H1 (cell line): ENCODE measurements around the gene TSSC4. TPM values are rescaled to one million over a fixed set of nuclear protein-coding genes. Genes with fewer than 3 reads are reported as not detected.

Source experiments
- CTCF ChIA-PET: fragments of 300-600 bp; sonication (Branson Sonifier 250); formaldehyde crosslinking; loops from one replicate; lab custom pipeline; 2021; ENCODE audit not compliant: partially characterized antibody; lab: Charles Lee
- POLR2A ChIA-PET: fragments of 300-600 bp; sonication (Branson Sonifier 250); formaldehyde crosslinking; loops from one replicate; lab custom pipeline; 2021; ENCODE audit warnings: inconsistent platforms; ENCODE audit not compliant: partially characterized antibody; lab: Charles Lee
- DNase-seq, 2 experiments: peaks; one replicate each; pipeline versions ENCODE4 v3.0.0 to v3.0.0-alpha.2; 2010 to 2022; ENCODE audit warnings: low spot score in 2 of 2, low read depth in 1 of 2, mixed read lengths in 1 of 2
- FAIRE-seq: peaks from 2 replicates; lab custom pipeline; 2011; peaks lifted over from hg19 to GRCh38; lab: Jason Lieb, UNC
- H2AFZ ChIP-seq: 2 replicates; pipeline ENCODE4 v1.8.1; 2012; ENCODE audit warnings: low read length, inconsistent platforms
- H2AK5ac ChIP-seq: 2 replicates; pipeline ENCODE4 v1.6.1; 2013; ENCODE audit warnings: low read depth, low read length
- H2BK120ac ChIP-seq: replicated peaks from 2 replicates; pipeline ENCODE3; 2013; ENCODE audit warnings: low read depth, low read length, inconsistent platforms
- H2BK12ac ChIP-seq: 2 replicates; pipeline ENCODE4 v1.6.1; 2013; ENCODE audit warnings: low read depth, low read length
- H2BK15ac ChIP-seq: 2 replicates; pipeline ENCODE4 v1.6.1; 2013; ENCODE audit warnings: low read length
- H2BK20ac ChIP-seq: 2 replicates; pipeline ENCODE4 v1.6.1; 2013; ENCODE audit warnings: low read length
- H2BK5ac ChIP-seq: 2 replicates; pipeline ENCODE4 v1.6.1; 2013; ENCODE audit warnings: low read depth, low read length
- H3K14ac ChIP-seq: 2 replicates; pipeline ENCODE4 v1.6.1; 2013; ENCODE audit warnings: inconsistent platforms; ENCODE audit not compliant: insufficient read length
- H3K18ac ChIP-seq: 2 replicates; pipeline ENCODE4 v1.6.1; 2013; ENCODE audit warnings: low read length; ENCODE audit errors: extremely low read depth
- H3K23ac ChIP-seq: 2 replicates; pipeline ENCODE4 v1.6.1; 2013; ENCODE audit warnings: inconsistent platforms; ENCODE audit not compliant: insufficient read length
- H3K23me2 ChIP-seq: 2 replicates; pipeline ENCODE4 v1.6.1; 2013; ENCODE audit warnings: low read depth, low read length
- H3K27ac ChIP-seq: 2 replicates; pipeline ENCODE4 v1.6.1; 2011; ENCODE audit warnings: low read depth, low read length, inconsistent platforms
- H3K27me3 ChIP-seq, 4 experiments: replicated peaks in 1 of 4; 1 replicate in 1 of 4; 2 replicates in 3 of 4; pipeline versions ENCODE4 v1.6.1 to v1.8.1; 2011 to 2013; ENCODE audit warnings: low read length in 3 of 4, mild to moderate bottlenecking in 3 of 4, inconsistent platforms in 2 of 4, mixed read lengths in 2 of 4, moderate library complexity in 1 of 4; ENCODE audit not compliant: control insufficient read depth in 3 of 4, insufficient read depth in 3 of 4; ENCODE audit errors: extremely low read depth in 1 of 4
- H3K36me3 ChIP-seq, 4 experiments: 2 replicates each; pipeline versions ENCODE4 v1.6.1 to v1.8.1; 2011 to 2013; ENCODE audit warnings: mild to moderate bottlenecking in 4 of 4, low read length in 3 of 4, moderate library complexity in 2 of 4, control low read depth in 1 of 4, inconsistent platforms in 1 of 4; ENCODE audit not compliant: insufficient read depth in 4 of 4, control insufficient read depth in 2 of 4
- H3K4ac ChIP-seq: replicated peaks from 2 replicates; pipeline ENCODE3; 2013; ENCODE audit warnings: low read length, low read depth, mixed read lengths, inconsistent platforms; ENCODE audit not compliant: insufficient read length
- H3K4me1 ChIP-seq, 4 experiments: replicated peaks in 1 of 4; 1 replicate in 1 of 4; 2 replicates in 3 of 4; pipeline versions ENCODE4 v1.6.1 to v1.8.1; 2011 to 2013; ENCODE audit warnings: low read length in 3 of 4, inconsistent platforms in 2 of 4, mixed read lengths in 1 of 4; ENCODE audit not compliant: insufficient read depth in 4 of 4, control insufficient read depth in 3 of 4
- H3K4me2 ChIP-seq, 2 experiments: 2 replicates each; pipeline versions ENCODE4 v1.6.1 to v1.8.1; 2011 to 2013; ENCODE audit warnings: low read depth in 2 of 2, low read length in 2 of 2, control low read depth in 1 of 2, inconsistent platforms in 1 of 2, mild to moderate bottlenecking in 1 of 2; ENCODE audit not compliant: insufficient read depth in 1 of 2
- H3K4me3 ChIP-seq, 4 experiments: fragments of 200-600, 300-600 bp in 1 of 4; sonication (generic), shearing (Covaris generic), sonication (Bioruptor Twin) in 1 of 4; 2 replicates each; pipeline versions ENCODE4 v1.5.1 to v1.8.1; 2011 to 2016; ENCODE audit warnings: low read length in 4 of 4, low read depth in 3 of 4, control low read depth in 2 of 4, inconsistent platforms in 2 of 4, mild to moderate bottlenecking in 2 of 4, mixed read lengths in 1 of 4, moderate library complexity in 1 of 4; ENCODE audit not compliant: insufficient read depth in 2 of 4; ENCODE audit errors: extremely low read depth in 1 of 4
- H3K56ac ChIP-seq: replicated peaks from 2 replicates; pipeline ENCODE3; 2013; ENCODE audit warnings: low read depth, mild to moderate bottlenecking, mixed read lengths, low read length, inconsistent platforms; ENCODE audit not compliant: insufficient read length
- H3K79me1 ChIP-seq: 2 replicates; pipeline ENCODE4 v1.6.1; 2013; ENCODE audit warnings: low read depth, low read length, control low read depth
- H3K79me2 ChIP-seq, 2 experiments: 2 replicates each; pipeline versions ENCODE4 v1.6.1 to v1.8.1; 2012 to 2013; ENCODE audit warnings: low read length in 2 of 2, mild to moderate bottlenecking in 2 of 2, inconsistent platforms in 1 of 2; ENCODE audit not compliant: insufficient read depth in 2 of 2, control insufficient read depth in 1 of 2
- H3K9ac ChIP-seq, 4 experiments: replicated peaks in 1 of 4; 1 replicate in 1 of 4; 2 replicates in 3 of 4; pipeline versions ENCODE4 v1.6.1 to v1.8.1; 2011 to 2013; ENCODE audit warnings: low read depth in 3 of 4, low read length in 3 of 4, control low read depth in 2 of 4, mild to moderate bottlenecking in 2 of 4, moderate library complexity in 2 of 4, inconsistent platforms in 1 of 4; ENCODE audit errors: extremely low read depth in 1 of 4
- H3K9me3 ChIP-seq, 2 experiments: 2 replicates each; pipeline versions ENCODE4 v1.6.1 to v1.8.1; 2012 to 2013; ENCODE audit warnings: mild to moderate bottlenecking in 2 of 2, moderate library complexity in 2 of 2, control low read depth in 1 of 2, inconsistent platforms in 1 of 2, low read depth in 1 of 2, low read length in 1 of 2, mixed read lengths in 1 of 2; ENCODE audit not compliant: insufficient read depth in 2 of 2
- H4K20me1 ChIP-seq, 2 experiments: replicated peaks in 1 of 2; 2 replicates each; pipeline versions ENCODE3 to v1.8.1; 2011 to 2013; ENCODE audit warnings: inconsistent platforms in 2 of 2, low read length in 2 of 2, mild to moderate bottlenecking in 1 of 2; ENCODE audit not compliant: insufficient read depth in 2 of 2, control insufficient read depth in 1 of 2
- H4K5ac ChIP-seq: 2 replicates; pipeline ENCODE4 v1.6.1; 2013; ENCODE audit warnings: low read length, low read depth, mixed read lengths, inconsistent platforms; ENCODE audit not compliant: insufficient read length
- H4K8ac ChIP-seq: 2 replicates; pipeline ENCODE4 v1.8.0; 2013; ENCODE audit warnings: mild to moderate bottlenecking, moderate library complexity, low read length, inconsistent platforms; ENCODE audit not compliant: insufficient read depth; ENCODE audit errors: extremely low read depth
- H4K91ac ChIP-seq: replicated peaks from 2 replicates; pipeline ENCODE3; 2013; ENCODE audit warnings: low read length, mixed read lengths, inconsistent platforms; ENCODE audit not compliant: insufficient read length
- ASH2L ChIP-seq: fragments of 200-600, 300-600 bp; sonication (generic); IDR thresholded peaks from one replicate; pipeline ENCODE4 v1.7.1; 2017; ENCODE audit warnings: low read length
- CEBPB ChIP-seq: IDR thresholded peaks from 2 replicates; pipeline ENCODE4 v1.6.1; 2012; ENCODE audit warnings: low read depth, low read length
- CHD2 ChIP-seq: IDR thresholded peaks from 2 replicates; pipeline ENCODE4 v1.6.1; 2012; ENCODE audit warnings: low read length, improper control_type of control experiment
- PHF8 ChIP-seq: fragments of 200-600 bp; sonication (generic); conservative IDR thresholded peaks from 2 replicates; pipeline ENCODE4 v1.7.1; 2012; ENCODE audit warnings: low read depth, mild to moderate bottlenecking, inconsistent platforms, low read length, moderate library complexity
- RAD21 ChIP-seq, 2 experiments: IDR thresholded peaks in 1 of 2; conservative IDR thresholded peaks in 1 of 2; 2 replicates each; pipeline ENCODE4 v1.6.1; 2011; ENCODE audit warnings: low read depth in 2 of 2, low read length in 2 of 2, improper control_type of control experiment in 1 of 2, inconsistent platforms in 1 of 2, mild to moderate bottlenecking in 1 of 2, moderate library complexity in 1 of 2
- SIX5 ChIP-seq: IDR thresholded peaks from 2 replicates; pipeline ENCODE4 v1.6.1; 2011; ENCODE audit warnings: mild to moderate bottlenecking, low read depth, low read length
- SP4 ChIP-seq: IDR thresholded peaks from 2 replicates; pipeline ENCODE4 v1.6.1; 2012; ENCODE audit warnings: low read length, inconsistent platforms
- TCF12 ChIP-seq: IDR thresholded peaks from 2 replicates; pipeline ENCODE4 v1.6.1; 2011; ENCODE audit warnings: low read depth, mild to moderate bottlenecking, low read length
- TEAD4 ChIP-seq: IDR thresholded peaks from 2 replicates; pipeline ENCODE4 v1.6.1; 2012; ENCODE audit warnings: low read depth, low read length, inconsistent platforms, mixed read lengths
- ZNF274 ChIP-seq: IDR thresholded peaks from 2 replicates; pipeline ENCODE4 v1.7.0; 2012; ENCODE audit warnings: low read length, borderline replicate concordance; ENCODE audit errors: extremely low read depth
- WGBS, 2 experiments: shearing (Covaris generic) in 1 of 2; methylation state at CpG; one replicate each; pipeline versions ENCODE4 v1.1.6 to v1.1.7; 2013 to 2015; ENCODE audit warnings: low lambda C conversion rate in 2 of 2, mixed read lengths in 2 of 2, inconsistent platforms in 1 of 2, low coverage in 1 of 2, missing lambda C conversion rate in 1 of 2; ENCODE audit not compliant: insufficient replicate concordance in 2 of 2, insufficient coverage in 1 of 2, insufficient read length in 1 of 2; ENCODE audit errors: extremely low coverage in 1 of 2, missing lambda C conversion rate in 1 of 2; 5-methylcytosine and 5-hydroxymethylcytosine counted together
- polyA plus RNA-seq, 7 experiments: library from polyadenylated mRNA; depleted of rRNA in 3 of 7; stranded (reverse) in 5 of 7; unstranded in 2 of 7; fragments of >200 nt in 5 of 7; fragments of 200-250 nt in 2 of 7; gene quantifications; 1 replicate in 5 of 7; 2 replicates in 1 of 7; 4 replicates in 1 of 7; pipeline versions ENCODE4 v1.2.1 to v1.2.3, GENCODE V29; 2011 to 2013; ENCODE audit warnings: missing spikeins in 2 of 7, mixed read lengths in 2 of 7
- total RNA-seq: library from RNA; stranded (reverse); fragmentation: NEBNext Ultra II Directional; extraction: Animal tissue kit (Norgen Biotek cat#: 25700); gene quantifications from 2 replicates; pipeline ENCODE4 v1.2.1, GENCODE V29; 2021
- TF ChIP-seq, protein P1 (sequence below): IDR thresholded peaks from 2 replicates; pipeline ENCODE4 v1.6.1; 2011; ENCODE audit warnings: low read depth, mild to moderate bottlenecking, low read length; ENCODE audit not compliant: insufficient read depth
- TF ChIP-seq, protein P2 (sequence below): IDR thresholded peaks from 2 replicates; pipeline ENCODE4 v1.6.1; 2012; ENCODE audit warnings: inconsistent platforms

TSSC4 gene
- total and polyA plus RNA-seq, 2 of the 8 experiments (the other 6 are each of a cell fraction or from before 2014, with no cell fraction given), result 34.0 to 39.3 TPM

- no peak overlapping the region for H3K18ac ChIP-seq
- peaks cover 19 to 71% of the 10 kb centered on the region in 2 experiments; a peak in 3 of 4 replicates for H3K79me2 ChIP-seq
- H3K27ac ChIP-seq, result no peak overlapping the region
- H4K20me1 ChIP-seq, result peaks cover 41 to 64% of the 10 kb centered on the region in 2 experiments
- H4K91ac ChIP-seq, result no peak overlapping the region
- CTCF ChIA-PET, result interaction anchor here (0.7 to 7.5 kb wide), 12 partner anchors 10 to 195 kb away, joined by 3 to 43 read pairs (median 3); partner anchors contain the start of gene TSSC4
- 92% methylated on average over 14 of the region's 14 CpGs; no CpG with 5 or more reads in 1 of the 2 experiments for WGBS, 2 experiments
- H3K4me2 ChIP-seq, result no peak overlapping the region
- H3K4me1 ChIP-seq, result peaks cover 0 to 25% (median 14%) of the 10 kb centered on the region in 4 experiments; a peak in 5 of 7 replicates
- no peak overlapping the region for H2BK20ac ChIP-seq
- no peak overlapping the region for H2AFZ ChIP-seq
- H3K23ac ChIP-seq, result no peak overlapping the region
- no peak overlapping the region for H2BK120ac ChIP-seq
- no peak overlapping the region for H2BK15ac ChIP-seq
- no peak overlapping the region for H3K56ac ChIP-seq
- H2AK5ac ChIP-seq, result no peak overlapping the region
- no peaks in the 10 kb centered on the region for H3K27me3 ChIP-seq
- FAIRE-seq (no peak), DNase-seq (no peak)
- H3K4me3 ChIP-seq, result no peak overlapping the region
- no peak overlapping the region for H4K5ac ChIP-seq
- H3K9ac ChIP-seq, result no peak overlapping the region
- H3K4ac ChIP-seq, result no peak overlapping the region
- POLR2A ChIA-PET, result interaction anchor here (0.8 to 3.5 kb wide), 5 partner anchors 10 to 173 kb away, joined by 3 to 34 read pairs (median 3); partner anchors contain the start of genes CD81 and TSSC4
- H2BK5ac ChIP-seq, result no peak overlapping the region
- H3K36me3 ChIP-seq, result 0 out of 8 replicates have a peak, but pooled peaks cover 0 to 4% (median 0%) of the 10 kb centered on the region in 4 experiments
- H3K9me3 ChIP-seq, result no peaks in the 10 kb centered on the region
- H3K23me2 ChIP-seq, result no peaks in the 10 kb centered on the region
- no peak overlapping the region for H2BK12ac ChIP-seq
- H3K14ac ChIP-seq, result no peak overlapping the region
- H4K8ac ChIP-seq, result no peak overlapping the region
- peaks cover 34% of the 10 kb centered on the region for H3K79me1 ChIP-seq
- TF ChIP-seq, protein P1, sequence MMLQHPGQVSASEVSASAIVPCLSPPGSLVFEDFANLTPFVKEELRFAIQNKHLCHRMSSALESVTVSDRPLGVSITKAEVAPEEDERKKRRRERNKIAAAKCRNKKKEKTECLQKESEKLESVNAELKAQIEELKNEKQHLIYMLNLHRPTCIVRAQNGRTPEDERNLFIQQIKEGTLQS, result no peak
- TF ChIP-seq, protein P2, sequence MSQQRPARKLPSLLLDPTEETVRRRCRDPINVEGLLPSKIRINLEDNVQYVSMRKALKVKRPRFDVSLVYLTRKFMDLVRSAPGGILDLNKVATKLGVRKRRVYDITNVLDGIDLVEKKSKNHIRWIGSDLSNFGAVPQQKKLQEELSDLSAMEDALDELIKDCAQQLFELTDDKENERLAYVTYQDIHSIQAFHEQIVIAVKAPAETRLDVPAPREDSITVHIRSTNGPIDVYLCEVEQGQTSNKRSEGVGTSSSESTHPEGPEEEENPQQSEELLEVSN, result no peak
- TF ChIP-seq TCF12 (no peak), CHD2 (no peak), TEAD4 (no peak), SIX5 (no peak), RAD21 (IDR thresholded peaks at IDR 0.05 in 1 of 2, conservative IDR thresholded peaks at IDR 0.05 in 1 of 2; ENCODE audit: low read depth in 2 of 2, low read length in 2 of 2) (no peak), CEBPB (no peak), PHF8 (no peak), ZNF274 (no peak), ASH2L (no peak), SP4 (no peak)
Observed at GRCh38 chr11:2387266-2387987, 13.1 kb upstream of the TSSC4 start.
